ENCODE measurements around the gene METTL8.

GRCh38 chr2:171482308-171482707 lies 48.5 kb upstream of the METTL8 start:
- TF ChIP-seq CTCF (IDR thresholded peaks at IDR 0.05), result no peak
- TF ChIP-seq POLR2A (IDR thresholded peaks at IDR 0.05), result no peak
